HG03060 (cell line): ENCODE data around the gene DOCK1.

Source experiments
- ATAC-seq: cut with Tn5 transposase; IDR thresholded peaks from one replicate; pipeline ENCODE4 v1.9.1; 2021; ENCODE audit warnings: low read depth, moderate number of reproducible peaks; ENCODE audit not compliant: unreplicated experiment

DOCK1 gene

DNA sequence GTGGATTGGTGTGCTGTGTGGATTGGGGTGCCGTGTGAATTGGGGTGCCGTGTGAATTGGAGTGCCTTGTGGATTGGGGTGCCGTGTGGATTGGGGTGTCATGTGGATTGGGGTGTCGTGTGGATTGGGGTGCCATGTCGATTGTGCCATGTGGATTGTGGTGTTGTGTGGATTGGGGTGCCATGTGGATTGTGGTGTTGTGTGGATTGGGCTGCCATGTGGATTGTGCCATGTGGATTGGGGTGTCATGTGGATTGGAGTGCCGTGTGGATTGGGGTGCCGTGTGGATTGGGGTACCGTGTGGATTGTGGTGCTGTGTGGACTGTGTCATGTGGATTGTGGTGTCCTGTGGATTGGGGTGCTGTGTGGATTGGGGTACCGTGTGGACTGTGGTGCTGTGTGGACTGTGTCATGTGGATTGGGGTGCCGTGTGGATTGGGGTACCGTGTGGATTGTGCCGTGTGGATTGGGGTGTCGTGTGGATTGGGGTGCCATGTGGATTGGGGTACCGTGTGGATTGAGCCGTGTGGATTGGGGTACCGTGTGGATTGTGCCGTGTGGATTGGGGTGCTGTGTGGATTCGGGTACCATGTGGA lies 523.3 kb downstream of the DOCK1 start:
- no peak for ATAC-seq

DNA sequence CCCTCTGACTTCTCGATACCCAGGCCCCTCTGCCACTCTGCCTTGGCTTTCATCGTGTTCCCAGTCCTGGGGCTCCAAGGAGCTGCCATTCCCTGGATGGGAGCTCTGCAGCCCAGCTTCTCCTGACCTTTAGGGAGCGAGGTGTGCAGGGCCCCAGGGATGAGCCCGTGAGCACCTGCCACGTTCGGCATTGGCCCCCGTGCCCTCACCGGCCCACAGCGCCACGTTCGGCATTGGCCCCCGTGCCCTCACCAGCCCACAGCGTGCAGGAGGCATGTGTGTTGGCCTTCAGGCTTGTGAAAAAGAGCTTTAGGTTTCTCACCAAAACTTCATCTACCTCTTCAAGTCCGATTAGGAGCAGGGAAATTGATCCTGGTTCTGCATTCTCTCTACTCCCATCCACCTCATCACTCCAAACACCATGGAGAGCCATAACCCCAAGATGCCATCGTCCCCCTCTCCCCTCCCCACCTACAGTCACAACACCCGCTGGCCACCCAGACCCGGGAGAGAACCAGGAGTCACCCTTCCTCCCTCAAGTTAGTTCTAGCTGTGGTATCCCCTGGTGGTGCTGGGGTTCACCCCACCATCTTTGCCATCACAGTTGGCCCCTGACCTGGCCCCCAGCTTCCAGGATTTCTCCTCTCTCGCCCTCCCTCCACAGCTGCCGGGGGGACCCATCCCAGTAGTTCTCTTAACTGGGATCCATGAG lies 524.5 kb downstream of the DOCK1 start:
- no peak for ATAC-seq

DNA sequence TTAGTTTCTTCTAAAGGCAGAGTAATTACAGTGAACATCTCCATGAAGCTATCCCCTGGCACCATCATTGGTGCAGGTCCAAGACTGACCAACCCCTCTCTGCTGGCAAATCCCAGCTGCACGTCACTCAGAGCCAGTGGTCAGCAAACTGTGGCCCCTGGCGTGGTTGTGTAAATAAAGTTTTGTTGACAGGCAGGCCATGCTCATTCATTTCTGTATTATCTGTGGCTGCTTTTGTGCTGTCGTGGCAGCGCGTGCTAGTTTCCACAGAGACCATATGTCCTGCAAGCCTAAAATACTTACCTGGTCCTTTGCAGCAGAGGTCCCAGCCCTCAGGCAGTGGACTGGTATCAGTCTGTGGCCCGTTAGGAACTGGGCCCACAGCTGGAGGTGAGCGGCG lies 526.3 kb downstream of the DOCK1 start:
- no peak for ATAC-seq

DNA sequence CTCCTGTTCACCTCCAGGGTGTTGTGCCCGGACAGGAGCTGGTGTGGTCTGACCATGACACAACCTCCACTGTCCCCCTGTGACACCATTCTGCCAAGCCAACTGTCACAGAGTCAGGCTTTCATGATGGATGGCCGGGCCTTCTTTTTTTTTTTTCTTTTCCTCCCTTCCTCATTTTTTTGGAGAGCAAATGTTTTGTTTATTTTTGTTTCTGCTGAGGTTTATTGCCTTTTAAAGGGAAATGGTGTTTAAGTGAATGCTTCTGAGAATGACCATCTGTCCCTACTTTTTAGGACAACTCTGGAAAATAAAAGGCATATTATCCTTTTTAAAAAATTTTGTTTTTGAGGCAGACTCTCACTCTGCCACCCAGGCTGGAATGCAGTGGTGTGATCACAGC lies 528.8 kb downstream of the DOCK1 start:
- ATAC-seq: no peak

DNA sequence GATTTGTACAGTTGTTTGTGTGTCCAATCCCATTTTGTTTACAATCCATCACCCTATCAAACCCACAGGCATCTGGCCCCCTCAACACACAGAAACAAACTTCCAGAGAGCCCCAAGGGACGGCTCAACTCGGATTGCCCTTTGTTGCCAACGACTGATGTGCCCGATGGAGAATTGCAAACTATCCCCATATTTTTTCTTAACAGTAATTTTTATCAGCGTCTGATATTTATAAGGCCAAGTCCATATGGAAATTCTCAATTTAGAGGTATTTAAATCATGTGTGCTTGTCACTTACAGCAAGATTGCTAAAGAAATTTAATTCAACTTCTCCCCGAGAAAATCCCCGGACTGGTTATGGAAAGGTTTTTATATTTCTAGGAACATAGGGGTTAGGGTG lies 530.0 kb downstream of the DOCK1 start:
- ATAC-seq: no peak

DNA sequence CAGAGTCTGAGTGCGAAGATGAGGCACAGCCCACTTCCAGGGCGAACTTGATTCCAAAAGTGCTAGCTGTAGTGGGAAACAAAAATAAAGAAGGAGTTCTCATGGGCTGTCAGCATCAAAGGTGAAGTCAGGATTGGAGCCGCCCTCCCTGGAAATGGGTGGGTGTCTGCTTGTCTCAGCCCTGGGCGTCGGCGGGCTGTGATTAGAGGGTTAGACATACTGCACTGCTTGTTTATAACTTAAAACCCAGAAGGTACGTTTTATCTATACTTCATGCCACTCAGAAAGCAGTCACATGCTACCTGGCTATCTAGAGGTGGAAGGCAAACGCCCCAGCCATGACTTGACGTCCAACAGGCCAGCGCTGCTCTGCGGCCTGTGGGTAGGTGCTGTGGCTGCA lies 535.1 kb downstream of the DOCK1 start:
- no peak for ATAC-seq

DNA sequence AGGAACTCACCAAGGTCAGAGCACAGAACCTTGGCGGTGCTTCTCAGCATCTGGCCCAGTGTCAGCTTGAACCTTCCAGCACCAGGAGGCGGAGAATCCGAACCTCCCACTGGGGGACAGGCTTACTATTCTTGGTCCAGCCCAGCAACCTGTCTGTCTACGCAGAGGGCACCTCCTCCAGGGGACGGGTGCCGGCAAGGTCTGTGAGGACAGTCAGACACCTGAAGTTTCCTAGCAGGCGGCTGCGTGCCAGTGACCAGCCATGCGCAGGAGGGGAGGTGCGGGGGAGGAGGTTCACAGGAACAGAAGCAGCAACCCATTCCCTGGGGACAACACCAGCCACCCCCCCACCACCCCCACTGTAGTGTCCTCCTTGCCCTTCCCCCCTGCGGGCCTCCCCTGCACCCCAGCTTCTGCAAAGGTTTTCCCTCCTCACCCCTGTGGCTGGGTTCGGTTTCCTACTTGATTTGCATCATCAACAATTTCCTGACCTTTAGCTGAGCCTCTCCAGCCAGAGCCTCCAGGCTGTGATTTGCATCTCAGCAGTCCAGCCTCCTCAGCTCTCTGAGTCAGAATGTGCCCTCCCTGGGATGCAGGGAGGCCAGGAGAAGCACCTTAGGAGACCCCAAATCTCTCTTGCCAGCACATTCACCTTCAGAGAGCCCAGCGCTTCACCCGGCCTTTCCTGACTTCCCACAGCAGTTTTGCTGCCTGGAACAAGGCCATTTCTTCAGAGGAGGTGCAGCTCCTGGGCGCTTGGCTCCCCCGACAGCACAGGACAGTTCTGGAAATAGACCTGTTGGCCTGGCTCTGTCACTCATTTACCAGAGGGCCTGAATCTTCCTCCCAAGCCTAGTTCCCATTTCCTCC lies 536.4 kb downstream of the DOCK1 start:
- no peak for ATAC-seq

DNA sequence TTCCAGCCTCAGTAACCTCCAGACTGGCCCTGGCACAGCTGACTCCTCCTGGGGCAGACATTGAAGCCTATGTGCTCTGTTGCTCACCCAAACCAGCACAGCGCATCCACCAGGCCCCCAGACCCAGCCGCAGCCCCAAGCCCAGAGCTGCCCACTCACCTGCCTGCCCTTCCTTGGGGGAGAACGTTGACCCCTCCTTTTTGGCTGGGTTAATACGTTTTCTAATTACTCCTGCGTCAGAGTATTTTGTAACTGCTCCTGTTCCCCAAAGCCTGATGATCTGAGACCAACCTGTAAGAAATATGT lies 536.9 kb downstream of the DOCK1 start:
- ATAC-seq: no peak

DNA sequence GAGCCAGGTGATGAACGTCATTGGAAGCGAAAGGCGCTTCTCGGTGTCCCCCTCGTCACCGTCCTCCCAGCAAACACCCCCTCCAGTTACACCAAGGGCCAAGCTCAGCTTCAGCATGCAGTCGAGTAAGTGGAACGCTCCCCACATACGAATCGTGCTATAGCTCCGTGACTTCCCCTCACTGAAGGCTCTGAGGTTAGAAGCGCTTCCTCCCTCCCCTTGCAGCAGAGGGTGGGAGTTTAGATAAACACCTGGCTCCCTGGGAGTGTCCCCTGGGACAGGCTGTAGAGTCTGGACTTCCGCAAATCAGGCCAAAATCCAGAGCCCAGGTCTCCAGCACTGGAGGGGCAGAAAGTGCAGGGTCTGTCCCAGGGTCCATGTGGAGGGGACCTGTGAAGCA lies 538.9 kb downstream of the DOCK1 start:
- ATAC-seq: no peak

DNA sequence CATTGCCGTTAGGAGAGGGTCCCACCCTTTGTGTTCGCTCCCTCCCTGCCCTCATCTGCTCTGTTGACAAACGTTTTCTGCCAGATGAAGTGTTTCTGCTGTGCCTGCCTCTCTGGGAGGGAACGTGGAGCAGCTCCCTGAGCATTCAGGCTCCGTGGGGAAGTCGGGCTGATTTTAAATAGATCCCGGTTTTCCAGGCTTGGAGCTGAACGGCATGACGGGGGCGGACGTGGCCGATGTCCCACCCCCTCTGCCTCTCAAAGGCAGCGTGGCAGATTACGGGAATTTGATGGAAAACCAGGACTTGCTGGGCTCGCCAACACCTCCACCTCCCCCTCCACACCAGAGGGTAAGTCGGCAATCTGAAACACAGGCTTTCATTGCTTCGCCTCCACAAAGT lies 542.0 kb downstream of the DOCK1 start:
- ATAC-seq: no peak

DNA sequence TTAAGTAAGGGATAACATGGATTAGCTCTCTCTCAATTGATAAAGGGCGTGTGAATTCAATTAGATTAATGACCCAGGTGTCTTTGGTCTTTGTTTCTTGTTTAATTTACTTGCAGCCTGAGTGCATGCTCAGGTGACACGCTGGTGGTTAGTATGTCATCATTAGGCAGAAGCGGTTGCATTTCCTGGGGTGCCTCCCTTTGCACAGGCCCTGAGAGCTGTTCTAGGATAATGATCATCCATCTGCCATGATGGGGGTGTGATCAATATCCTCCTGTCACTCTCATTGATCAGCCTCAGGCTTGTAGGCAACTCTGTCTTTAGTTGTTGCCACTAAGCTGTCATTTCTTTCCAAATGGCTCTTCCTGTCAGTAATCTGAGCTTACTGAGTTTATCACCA lies 544.3 kb downstream of the DOCK1 start:
- ATAC-seq: no peak

DNA sequence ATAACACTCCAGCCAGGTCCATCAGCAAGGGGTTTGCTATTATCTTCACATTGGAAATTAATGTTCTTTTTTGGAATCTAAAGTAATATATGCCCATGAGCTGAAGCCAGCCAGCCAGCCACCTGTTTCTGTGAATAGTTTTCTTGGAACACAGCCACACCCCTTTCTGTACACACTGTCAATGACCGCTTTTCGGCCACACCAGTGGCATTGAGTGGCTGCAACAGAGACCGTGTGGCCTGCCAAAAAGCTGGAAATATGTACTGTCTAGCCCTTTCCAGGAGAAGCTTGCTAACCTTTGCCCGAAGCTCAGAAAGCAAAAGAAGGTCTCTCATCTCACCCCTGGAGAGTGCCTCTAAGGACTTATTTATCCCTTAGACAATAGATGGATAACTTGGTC lies 545.4 kb downstream of the DOCK1 start:
- no peak for ATAC-seq

DNA sequence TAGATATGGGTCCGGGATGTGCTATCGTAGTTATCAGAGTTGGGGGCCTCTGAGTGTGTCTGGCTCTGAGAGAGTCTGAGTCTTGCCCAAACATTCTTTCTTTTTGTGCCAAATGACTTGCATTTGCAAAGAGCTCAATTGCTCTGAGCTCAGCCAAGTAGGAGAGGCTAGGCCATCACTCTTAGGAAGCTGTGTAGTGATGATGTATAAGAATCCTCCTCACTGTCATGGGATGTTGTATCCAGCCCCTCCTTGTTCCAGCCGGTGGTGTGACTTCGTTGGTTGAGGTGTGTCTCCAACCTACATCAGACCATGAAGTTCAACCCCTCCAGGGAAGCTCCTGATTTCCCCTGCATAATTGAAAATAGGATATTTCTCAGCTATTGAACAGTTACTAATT lies 546.4 kb downstream of the DOCK1 start:
- no peak for ATAC-seq

DNA sequence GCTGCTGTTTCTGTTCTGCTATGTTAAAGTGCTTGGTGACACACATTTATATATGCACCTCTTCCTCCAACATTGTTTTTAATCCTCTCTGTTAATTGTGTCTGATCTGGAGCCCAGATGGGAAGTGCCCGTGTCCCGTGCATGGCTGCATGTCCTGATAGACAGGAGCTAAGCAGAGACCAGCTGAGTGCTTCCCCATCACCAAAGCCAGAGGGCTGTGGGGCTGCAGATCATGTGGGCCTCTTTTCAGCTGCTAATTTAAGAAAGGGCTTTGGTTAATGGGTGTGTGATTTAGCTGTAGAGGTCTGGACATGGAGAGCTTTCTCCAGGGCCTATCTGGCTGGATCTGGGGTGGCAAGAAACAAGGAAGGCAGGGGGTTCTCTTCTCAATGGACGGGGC lies 547.3 kb downstream of the DOCK1 start:
- ATAC-seq: no peak

DNA sequence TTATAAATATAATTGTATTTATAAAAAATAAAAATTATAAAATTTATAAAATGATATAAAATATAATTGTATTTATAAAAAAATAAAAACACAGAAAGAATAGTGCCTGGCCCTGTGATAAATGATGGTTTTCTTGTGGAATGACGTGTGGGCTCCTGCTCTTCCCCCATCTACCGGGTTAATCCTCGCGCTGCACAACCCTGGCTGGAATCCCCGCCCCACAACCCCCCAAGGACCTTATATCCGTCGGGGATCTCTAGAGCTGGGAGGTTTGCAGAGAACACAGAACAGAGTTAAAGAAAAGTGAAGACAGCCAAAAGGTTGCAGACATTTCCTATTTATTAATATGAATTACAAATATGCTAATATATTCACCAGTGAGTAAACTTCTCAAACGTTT lies 548.5 kb downstream of the DOCK1 start:
- ATAC-seq: no peak

DNA sequence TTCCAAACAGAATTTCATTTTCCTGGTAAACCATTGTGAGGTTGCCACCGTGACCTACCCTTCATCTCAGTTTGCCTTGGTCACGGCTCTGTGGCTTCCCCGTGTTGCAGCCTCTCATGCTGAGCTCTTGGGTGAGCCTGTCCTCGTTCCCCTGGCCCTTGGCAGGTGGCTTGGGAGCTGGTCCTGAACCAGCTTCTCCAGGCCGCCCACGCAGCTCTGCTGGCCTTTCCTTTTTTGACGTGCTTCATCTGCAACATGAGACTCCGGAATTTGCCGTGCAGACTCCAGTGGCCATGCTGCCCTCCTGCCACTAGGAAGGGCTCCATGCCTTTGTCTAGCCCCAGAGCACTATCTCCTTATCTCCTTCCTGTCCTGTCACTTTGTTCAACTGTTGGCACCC lies 550.9 kb downstream of the DOCK1 start:
- no peak for ATAC-seq

DNA sequence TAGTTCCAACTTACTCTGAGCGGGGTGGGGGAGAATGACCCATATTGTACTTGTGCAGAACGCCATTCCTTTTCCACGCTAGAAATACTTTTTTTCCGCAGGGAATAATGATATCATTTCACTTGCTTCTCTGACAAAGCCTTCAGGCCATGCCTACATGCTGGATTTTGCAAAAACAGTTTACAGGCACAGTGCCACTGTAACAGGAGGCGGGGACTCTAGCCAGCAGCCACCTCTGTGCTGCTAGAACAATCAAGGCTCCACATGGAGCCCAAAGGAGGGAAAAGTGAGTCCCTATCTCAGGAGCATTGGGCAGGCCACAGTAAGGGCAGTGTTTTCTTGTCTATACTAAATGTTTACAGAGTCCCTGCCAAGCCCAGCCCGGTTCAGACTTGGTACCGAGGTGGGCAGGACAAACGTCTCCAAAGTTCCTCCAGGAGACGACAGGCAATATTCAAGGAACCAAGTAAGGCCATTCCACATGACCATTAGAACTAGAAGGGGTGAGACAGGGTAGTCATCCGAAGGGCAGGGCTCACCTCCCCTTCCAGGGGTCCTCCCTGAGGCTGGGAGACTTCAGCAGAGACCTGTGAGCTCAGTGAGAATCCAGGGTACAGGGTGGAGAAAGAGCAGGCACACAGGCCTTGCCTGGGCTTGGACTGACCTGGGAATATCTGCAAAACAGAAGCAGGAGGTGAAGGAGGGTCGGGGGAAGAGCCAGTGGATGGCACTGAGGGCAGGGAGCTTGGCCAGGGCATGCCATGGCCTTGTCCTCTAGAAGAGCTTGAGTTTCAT lies 553.0 kb downstream of the DOCK1 start:
- no peak for ATAC-seq

DNA sequence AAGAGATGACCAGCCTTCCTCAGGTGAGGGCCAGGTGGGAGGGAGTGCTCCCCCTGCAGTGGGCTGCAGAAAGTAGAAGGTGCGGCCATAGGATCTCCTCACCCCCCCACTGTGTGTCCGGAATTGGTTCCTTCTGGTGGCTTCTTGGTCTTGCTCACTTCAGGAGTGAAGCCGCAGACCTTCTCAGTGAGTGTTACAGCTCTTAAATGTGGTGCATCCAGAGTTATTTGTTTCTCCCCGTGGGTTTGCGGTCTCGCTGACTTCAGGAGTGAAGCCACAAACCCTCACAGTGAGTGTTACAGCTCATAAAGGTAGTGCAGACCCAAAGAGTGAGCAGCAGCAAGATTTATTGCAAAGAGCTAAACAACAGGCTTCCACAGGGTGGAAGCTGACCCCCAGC lies 553.6 kb downstream of the DOCK1 start:
- ATAC-seq: no peak

DNA sequence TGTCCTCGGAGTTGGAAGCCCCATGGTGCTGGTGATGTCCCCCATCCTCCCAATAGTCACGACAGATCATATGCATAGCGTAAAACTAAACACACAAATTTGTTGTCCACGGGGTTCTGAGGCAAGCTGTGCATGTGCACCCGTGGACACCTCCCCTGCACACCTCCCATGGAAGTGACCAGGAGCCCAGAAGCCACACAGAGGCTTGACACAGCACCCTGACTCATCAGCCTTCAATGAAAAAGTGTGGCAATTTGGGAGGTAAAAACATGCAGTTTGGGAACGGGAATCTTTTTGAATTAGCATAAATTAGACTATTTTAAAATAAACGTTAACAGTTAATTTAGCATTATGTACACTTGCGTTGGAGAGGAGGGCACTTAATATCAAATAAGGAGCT lies 554.7 kb downstream of the DOCK1 start:
- ATAC-seq: no peak

DNA sequence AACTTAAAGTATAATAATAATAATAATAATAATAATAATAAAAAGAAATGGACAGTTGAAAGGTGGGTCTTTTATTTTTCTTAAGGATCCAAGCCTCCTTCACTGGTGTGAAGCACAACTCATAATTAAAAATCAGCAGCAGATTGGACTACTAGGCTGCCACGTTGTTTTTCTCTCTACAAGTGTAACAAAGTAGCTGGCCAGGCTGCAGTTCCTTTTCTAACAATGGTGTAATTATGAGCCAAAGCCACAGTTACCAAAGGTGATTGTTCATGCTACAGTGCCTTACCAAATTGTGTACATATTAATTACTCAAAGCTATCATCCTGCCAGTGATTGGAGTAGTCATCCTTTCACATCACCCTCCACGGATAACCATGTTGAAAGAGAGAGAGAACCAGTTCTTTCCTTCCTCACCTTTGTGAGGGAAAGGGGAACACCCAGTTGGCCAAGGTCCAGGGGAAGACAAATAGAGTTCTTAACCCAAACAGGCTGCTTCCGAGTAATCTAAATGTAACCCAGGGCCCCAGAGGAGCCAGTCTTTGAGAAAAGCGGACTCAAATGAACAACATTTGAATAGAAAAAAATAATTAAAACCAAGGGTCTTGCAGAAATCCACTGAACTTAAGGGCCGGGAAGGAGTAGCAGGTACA lies 557.5 kb downstream of the DOCK1 start:
- ATAC-seq: no peak

DNA sequence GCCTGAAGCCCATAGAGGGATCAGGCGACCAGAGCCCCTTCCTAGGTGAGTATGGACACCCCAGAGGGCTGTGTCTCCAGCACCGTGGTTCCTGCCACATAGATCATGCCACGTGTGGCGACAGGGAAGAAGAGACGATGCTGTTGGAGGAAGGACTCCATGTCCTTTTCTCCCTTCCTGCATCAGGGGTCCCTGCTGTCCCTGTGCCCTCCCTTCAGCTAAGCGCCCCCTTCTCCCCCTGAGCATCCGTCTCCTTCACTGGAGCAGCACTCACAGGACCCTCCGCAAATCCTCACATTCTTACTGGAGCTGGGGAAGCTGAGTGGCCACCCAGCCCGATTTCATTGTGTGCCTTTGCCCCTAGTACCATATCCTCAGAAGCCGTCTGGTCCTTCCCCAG lies 558.3 kb downstream of the DOCK1 start:
- ATAC-seq: no peak
